NB4 (cell line): ENCODE data around the gene SLC6A16.

Experiments
- CTCF ChIP-seq: IDR thresholded peaks from one replicate; pipeline ENCODE4 v1.5.1; 2012; ENCODE audit warnings: low read depth, low read length
- MYC ChIP-seq: IDR thresholded peaks from 2 replicates; pipeline ENCODE4 v1.6.1; 2011; ENCODE audit warnings: low read depth, low read length
- POLR2A ChIP-seq: IDR thresholded peaks from 2 replicates; pipeline ENCODE4 v1.6.1; 2011; ENCODE audit warnings: mild to moderate bottlenecking; ENCODE audit not compliant: insufficient read length; ENCODE audit errors: extremely low read depth

GRCh38 chr19:49249933-49250332 is 75.1 kb downstream of the SLC6A16 start:
- TF ChIP-seq CTCF (no peak), POLR2A (no peak), MYC (no peak)
